Activated naive CD4-positive, alpha-beta T cell treated with Interleukin-2 at 50 U/mL for 16 hours (primary cell): ENCODE measurements around the gene ATP2A3.

ENCODE experiments used
- DNase-seq: peaks from one replicate; pipeline ENCODE4 v3.0.0-alpha.2; 2020

ATP2A3 gene

GRCh38 chr17:3907483-3908216 is 56.6 kb downstream of the ATP2A3 start:
- no peak for DNase-seq

- no peak for DNase-seq
Measured at GRCh38 chr17:3906881-3907280, 57.4 kb downstream of the ATP2A3 start.

GRCh38 chr17:3905017-3905520 is 59.2 kb downstream of the ATP2A3 start:
- DNase-seq: no peak

- DNase-seq: no peak
Measured at GRCh38 chr17:3904501-3904900, 59.7 kb downstream of the ATP2A3 start.

- DNase-seq: no peak
Measured at GRCh38 chr17:3903881-3904290, 60.4 kb downstream of the ATP2A3 start.

GRCh38 chr17:3903051-3903825 is 61.0 kb downstream of the ATP2A3 start:
- DNase-seq: no peak

- no peak for DNase-seq
Measured at GRCh38 chr17:3900646-3901045, 63.6 kb downstream of the ATP2A3 start.

- DNase-seq: no peak
Measured at GRCh38 chr17:3897731-3898130, 66.5 kb downstream of the ATP2A3 start.

GRCh38 chr17:3896968-3897235 is 67.3 kb downstream of the ATP2A3 start:
- no peak for DNase-seq

GRCh38 chr17:3896108-3896967 is 67.9 kb downstream of the ATP2A3 start:
- no peak for DNase-seq

GRCh38 chr17:3895354-3895753 is 68.9 kb downstream of the ATP2A3 start:
- DNase-seq: no peak

- no peak for DNase-seq
Measured at GRCh38 chr17:3894911-3895343, 69.3 kb downstream of the ATP2A3 start.

GRCh38 chr17:3894188-3894587 is 70.0 kb downstream of the ATP2A3 start:
- no peak for DNase-seq

- DNase-seq: no peak
Measured at GRCh38 chr17:3893720-3894116, 70.5 kb downstream of the ATP2A3 start.

GRCh38 chr17:3893003-3893719 is 71.1 kb downstream of the ATP2A3 start, which contains the start of gene CAMKK1:
Gene CAMKK1 (minus strand): TSS chr17:3893053. CDS start chr17:3885687, 7,366 bp downstream.
- DNase-seq: peak; percentile 90

GRCh38 chr17:3892095-3892998 is 71.9 kb downstream of the ATP2A3 start:
- DNase-seq: peak; percentile 73

- DNase-seq: no peak
Measured at GRCh38 chr17:3891626-3892094, 72.6 kb downstream of the ATP2A3 start.

- no peak for DNase-seq
Measured at GRCh38 chr17:3890878-3891219, 73.4 kb downstream of the ATP2A3 start.

GRCh38 chr17:3890082-3890877 is 74.0 kb downstream of the ATP2A3 start:
- DNase-seq: peak; percentile 18

- DNase-seq: no peak
Measured at GRCh38 chr17:3889325-3890012, 74.8 kb downstream of the ATP2A3 start.
